Measurements from ENCODE around the gene OMD. TPM values are rescaled to one million over a fixed set of nuclear protein-coding genes. Genes with fewer than 3 reads are reported as not detected.

The OMD gene
- total and polyA plus RNA-seq, 2 of the 8 experiments (the other 6 are each of a cell fraction or from before 2014, with no cell fraction given): not detected

DNA sequence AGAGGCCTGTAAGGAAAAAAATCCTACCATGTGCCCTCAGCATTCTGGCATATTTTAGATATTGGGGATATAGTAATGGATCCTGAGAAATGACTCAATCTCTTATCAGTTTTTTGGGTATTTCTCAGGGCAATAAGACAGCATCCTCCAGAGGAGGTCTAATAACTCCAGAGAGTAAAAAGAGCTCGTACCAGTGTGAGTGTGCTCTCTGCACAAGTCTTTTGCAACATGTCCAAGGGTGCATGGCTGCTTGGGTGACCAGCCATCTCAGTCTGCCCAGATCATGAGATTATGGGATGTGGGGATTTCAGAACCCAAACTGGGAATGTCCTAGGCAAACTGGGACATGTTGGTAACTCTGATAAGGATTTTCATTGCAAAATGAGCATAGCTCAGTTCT lies 42.8 kb upstream of the OMD start:
- CTCF ChIA-PET (ENCODE audit: partially characterized antibody): interaction anchor here (2.0 kb wide), 1 partner anchor 14 kb away, joined by 5 read pairs; no protein-coding TSS in a partner anchor
- Histone ChIP-seq H3K4ac (replicated peaks; ENCODE audit: insufficient read length, low read depth, low read length) (no peak overlapping the region), H3K4me1 (replicated peaks in 1 of 4; ENCODE audit: control insufficient read depth in 3 of 4, insufficient read depth in 4 of 4, low read length in 3 of 4) (no peaks in the 10 kb centered on the region), H2BK15ac (ENCODE audit: low read length) (no peak overlapping the region), H3K79me1 (ENCODE audit: low read depth, low read length) (no peaks in the 10 kb centered on the region), H3K79me2 (ENCODE audit: control insufficient read depth in 1 of 2, insufficient read depth in 2 of 2, low read length in 2 of 2) (no peaks in the 10 kb centered on the region), H4K5ac (ENCODE audit: insufficient read length, low read depth, low read length) (no peak overlapping the region), H3K27ac (ENCODE audit: low read depth, low read length) (no peak overlapping the region), H3K4me3 (ENCODE audit: extremely low read depth in 1 of 4, insufficient read depth in 2 of 4, low read depth in 3 of 4, low read length in 4 of 4) (no peak overlapping the region), H3K27me3 (replicated peaks in 1 of 4; ENCODE audit: control insufficient read depth in 3 of 4, extremely low read depth in 1 of 4, insufficient read depth in 3 of 4, low read length in 3 of 4) (no peaks in the 10 kb centered on the region), H3K23me2 (ENCODE audit: low read depth, low read length) (no peaks in the 10 kb centered on the region), H3K9ac (replicated peaks in 1 of 4; ENCODE audit: extremely low read depth in 1 of 4, low read depth in 3 of 4, low read length in 3 of 4) (no peak overlapping the region), H2AK5ac (ENCODE audit: low read depth, low read length) (no peak overlapping the region), H3K9me3 (ENCODE audit: insufficient read depth in 2 of 2, low read depth in 1 of 2, low read length in 1 of 2) (no peaks in the 10 kb centered on the region), H4K8ac (ENCODE audit: extremely low read depth, insufficient read depth, low read length) (no peak overlapping the region), H4K91ac (replicated peaks; ENCODE audit: insufficient read length, low read length) (no peak overlapping the region), H2BK120ac (replicated peaks; ENCODE audit: low read depth, low read length) (no peak overlapping the region), H3K18ac (ENCODE audit: extremely low read depth, low read length) (no peak overlapping the region), H4K20me1 (replicated peaks in 1 of 2; ENCODE audit: control insufficient read depth in 1 of 2, insufficient read depth in 2 of 2, low read length in 2 of 2) (no peaks in the 10 kb centered on the region), H2BK5ac (ENCODE audit: low read depth, low read length) (no peak overlapping the region), H2BK20ac (ENCODE audit: low read length) (no peak overlapping the region), H3K23ac (ENCODE audit: insufficient read length) (no peak overlapping the region), H3K56ac (replicated peaks; ENCODE audit: insufficient read length, low read depth, low read length) (no peak overlapping the region), H3K36me3 (ENCODE audit: control insufficient read depth in 2 of 4, insufficient read depth in 4 of 4, low read length in 3 of 4) (no peaks in the 10 kb centered on the region), H3K4me2 (ENCODE audit: insufficient read depth in 1 of 2, low read depth in 2 of 2, low read length in 2 of 2) (no peak overlapping the region), H3K14ac (ENCODE audit: insufficient read length) (no peak overlapping the region), H2AFZ (ENCODE audit: low read length) (no peak overlapping the region), H2BK12ac (ENCODE audit: low read depth, low read length) (no peak overlapping the region)
- FAIRE-seq (no peak), DNase-seq (ENCODE audit: low read depth in 1 of 2, low spot score in 2 of 2) (no peak)
- POLR2A ChIA-PET (ENCODE audit: partially characterized antibody): no interaction called here
- 90% methylated on average over 1 of the region's 1 CpG; no CpG with 5 or more reads in 1 of the 2 experiments for WGBS, 2 experiments (ENCODE audit: extremely low coverage in 1 of 2, insufficient coverage in 1 of 2, insufficient read length in 1 of 2, insufficient replicate concordance in 2 of 2, low coverage in 1 of 2, low lambda C conversion rate in 2 of 2, missing lambda C conversion rate in 1 of 2)
- no peak for TF ChIP-seq HDAC2 (IDR thresholded peaks at IDR 0.05; ENCODE audit: borderline replicate concordance in 1 of 2, low read depth in 2 of 2, low read length in 2 of 2)
- TF ChIP-seq KDM4A (IDR thresholded peaks at IDR 0.05; ENCODE audit: low read depth, low read length, severe bottlenecking): no peak
- no peak for TF ChIP-seq FOSL1 (IDR thresholded peaks at IDR 0.05; ENCODE audit: insufficient read depth, low read depth, low read length)
- no peak for TF ChIP-seq JUN (IDR thresholded peaks at IDR 0.05; ENCODE audit: low read depth, low read length)
- TF ChIP-seq TCF12 (IDR thresholded peaks at IDR 0.05; ENCODE audit: low read depth, low read length): no peak
- TF ChIP-seq CTBP2 (IDR thresholded peaks at IDR 0.05; ENCODE audit: borderline replicate concordance, insufficient read depth, insufficient read length, low read length): no peak
- no peak for TF ChIP-seq ASH2L (IDR thresholded peaks at IDR 0.05; ENCODE audit: low read length)

Measured in H1 (cell line).